ENCODE results near the gene DDX47. TPM values are rescaled to one million over a fixed set of nuclear protein-coding genes. Genes with fewer than 3 reads are reported as not detected.

DDX47 gene
- total RNA-seq, 4 donors from 2014 or later: 32.6 to 70.9 (median 36.5) TPM

DNA sequence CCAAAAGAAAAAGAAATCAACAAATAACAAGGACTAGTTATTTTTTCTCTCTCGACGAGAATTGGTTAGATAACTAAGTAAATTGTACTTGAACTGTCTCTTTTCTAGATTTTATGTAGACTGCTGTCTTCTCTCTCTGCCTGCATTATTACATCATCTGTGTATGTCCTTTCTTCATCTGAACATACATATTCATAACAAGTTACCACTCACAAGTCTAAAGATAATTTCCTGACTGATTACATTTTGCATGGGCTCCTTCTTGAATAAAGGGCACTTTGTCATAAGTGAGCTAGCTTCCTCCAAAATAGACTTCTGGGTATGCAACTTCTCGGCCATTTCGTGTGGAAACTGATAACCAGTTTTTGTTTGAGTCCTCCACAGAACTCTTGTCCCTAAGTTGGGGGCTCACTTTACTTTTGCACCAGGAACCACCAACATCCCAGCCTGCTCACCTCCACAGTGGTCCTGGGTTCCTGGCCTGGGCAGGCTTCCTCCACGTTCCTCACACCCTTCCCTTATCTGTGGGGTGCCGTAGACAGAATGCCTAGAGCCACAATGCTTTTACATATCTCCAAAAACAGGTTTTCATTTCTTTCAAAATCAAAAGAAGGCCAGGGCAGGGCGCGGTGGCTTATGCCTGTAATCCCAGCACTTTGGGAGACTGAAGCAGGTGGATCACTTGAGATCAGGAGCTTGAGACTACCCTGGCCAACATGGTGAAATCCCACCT, 6.2 kb upstream of the DDX47 start:
- TF ChIP-seq, protein P1, sequence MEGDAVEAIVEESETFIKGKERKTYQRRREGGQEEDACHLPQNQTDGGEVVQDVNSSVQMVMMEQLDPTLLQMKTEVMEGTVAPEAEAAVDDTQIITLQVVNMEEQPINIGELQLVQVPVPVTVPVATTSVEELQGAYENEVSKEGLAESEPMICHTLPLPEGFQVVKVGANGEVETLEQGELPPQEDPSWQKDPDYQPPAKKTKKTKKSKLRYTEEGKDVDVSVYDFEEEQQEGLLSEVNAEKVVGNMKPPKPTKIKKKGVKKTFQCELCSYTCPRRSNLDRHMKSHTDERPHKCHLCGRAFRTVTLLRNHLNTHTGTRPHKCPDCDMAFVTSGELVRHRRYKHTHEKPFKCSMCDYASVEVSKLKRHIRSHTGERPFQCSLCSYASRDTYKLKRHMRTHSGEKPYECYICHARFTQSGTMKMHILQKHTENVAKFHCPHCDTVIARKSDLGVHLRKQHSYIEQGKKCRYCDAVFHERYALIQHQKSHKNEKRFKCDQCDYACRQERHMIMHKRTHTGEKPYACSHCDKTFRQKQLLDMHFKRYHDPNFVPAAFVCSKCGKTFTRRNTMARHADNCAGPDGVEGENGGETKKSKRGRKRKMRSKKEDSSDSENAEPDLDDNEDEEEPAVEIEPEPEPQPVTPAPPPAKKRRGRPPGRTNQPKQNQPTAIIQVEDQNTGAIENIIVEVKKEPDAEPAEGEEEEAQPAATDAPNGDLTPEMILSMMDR (IDR thresholded peaks at IDR 0.05; ENCODE audit: low read depth): no peak

DNA sequence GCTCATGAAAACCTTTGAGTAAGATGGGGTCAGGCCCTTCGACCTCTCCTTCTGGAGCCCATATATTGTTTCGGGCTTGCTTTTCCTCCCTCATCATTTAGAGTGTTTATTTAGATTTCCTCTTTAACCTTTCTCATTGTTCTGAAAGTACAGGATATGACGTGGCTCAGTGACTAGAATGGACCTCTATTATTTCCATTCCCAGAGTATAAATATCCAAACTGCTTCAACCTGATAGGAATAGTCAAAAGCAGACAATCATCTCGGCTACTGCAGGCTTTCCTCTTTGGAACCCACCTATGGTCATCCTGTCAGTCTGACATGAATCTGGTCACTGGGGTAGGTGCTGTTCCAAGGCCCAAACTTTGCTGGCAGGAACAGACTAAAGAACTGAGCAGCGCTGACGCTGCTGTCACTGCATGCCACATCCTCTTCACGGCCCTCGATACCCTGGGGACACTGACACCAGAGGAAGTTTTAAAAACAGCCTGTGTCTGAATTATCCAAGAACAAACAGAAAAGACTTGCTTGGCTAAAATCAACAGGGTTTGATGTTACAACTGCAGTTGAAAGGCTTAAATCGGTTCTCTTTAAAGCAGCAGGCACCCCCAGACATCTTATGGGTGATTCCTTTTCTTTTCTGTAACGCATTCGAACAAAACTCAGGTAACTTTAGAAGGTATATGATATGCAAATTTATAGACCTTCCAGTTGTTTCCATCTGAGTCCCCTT, 5.0 kb upstream of the DDX47 start:
- TF ChIP-seq, protein P1 (IDR thresholded peaks at IDR 0.05; ENCODE audit: low read depth): no peak

DNA sequence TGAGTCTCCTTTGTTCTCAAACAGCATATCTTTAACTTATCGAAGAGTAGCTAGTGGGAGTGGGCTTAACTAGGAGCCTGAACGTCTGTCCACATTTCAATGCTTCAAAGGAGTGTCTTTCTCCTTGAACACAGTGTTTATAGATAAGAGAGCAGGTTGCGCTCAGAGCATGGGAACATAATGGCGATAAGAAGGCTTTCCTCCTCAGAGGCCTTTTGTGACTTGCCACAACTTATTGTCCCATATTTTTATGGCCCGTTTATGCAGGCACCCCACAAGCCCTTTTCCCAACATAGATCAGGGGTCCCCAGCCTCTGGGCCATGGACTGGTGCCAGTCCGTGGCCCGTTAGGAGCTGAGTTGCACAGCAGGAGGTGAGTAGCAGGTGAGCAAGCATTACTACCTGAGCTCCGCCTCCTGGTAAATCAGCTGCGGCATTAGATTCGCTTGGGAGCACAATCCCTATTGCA, 2.6 kb upstream of the DDX47 start:
- TF ChIP-seq, protein P1 (IDR thresholded peaks at IDR 0.05; ENCODE audit: low read depth): no peak

DNA sequence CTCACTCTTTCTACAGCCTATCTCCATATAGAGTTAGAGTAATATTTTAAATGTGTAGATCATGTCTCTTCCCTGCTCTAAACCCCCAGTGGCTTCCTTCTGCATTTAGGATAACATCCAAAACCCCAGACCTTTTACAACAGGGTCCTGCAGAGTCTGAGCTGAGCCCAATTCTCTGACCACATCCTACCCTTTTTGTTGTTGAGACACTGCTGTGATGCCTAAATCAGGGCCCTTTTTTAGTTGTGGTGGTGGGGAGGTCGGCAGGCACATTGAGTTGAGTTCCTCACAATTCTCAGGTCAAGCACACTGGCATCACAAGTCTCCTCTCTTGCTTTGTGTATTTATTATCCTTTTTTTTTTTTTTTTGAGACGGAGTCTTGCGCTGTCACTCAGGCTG, 1.8 kb upstream of the DDX47 start:
- TF ChIP-seq, protein P1 (IDR thresholded peaks at IDR 0.05; ENCODE audit: low read depth): no peak

DNA sequence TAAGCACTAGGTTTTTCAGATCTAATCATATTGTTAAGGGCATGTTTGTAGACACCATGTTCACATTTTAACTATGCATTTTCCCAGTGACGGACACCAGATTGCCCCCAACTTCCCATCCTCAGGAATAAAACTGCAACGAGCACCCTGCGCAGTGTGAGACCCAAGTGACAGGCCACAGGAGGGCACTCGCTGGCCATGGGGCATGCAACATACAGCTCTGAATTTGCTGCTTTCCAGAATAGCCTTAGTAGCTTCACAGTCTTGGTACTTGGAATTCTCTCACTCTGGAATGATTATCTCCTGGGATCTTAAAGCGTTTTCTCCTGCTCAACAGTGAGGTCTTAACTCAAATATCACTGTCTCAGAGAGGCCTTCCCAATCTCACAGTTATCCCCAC, 972 bp upstream of the DDX47 start:
- TF ChIP-seq, protein P1 (IDR thresholded peaks at IDR 0.05; ENCODE audit: low read depth): no peak

DNA sequence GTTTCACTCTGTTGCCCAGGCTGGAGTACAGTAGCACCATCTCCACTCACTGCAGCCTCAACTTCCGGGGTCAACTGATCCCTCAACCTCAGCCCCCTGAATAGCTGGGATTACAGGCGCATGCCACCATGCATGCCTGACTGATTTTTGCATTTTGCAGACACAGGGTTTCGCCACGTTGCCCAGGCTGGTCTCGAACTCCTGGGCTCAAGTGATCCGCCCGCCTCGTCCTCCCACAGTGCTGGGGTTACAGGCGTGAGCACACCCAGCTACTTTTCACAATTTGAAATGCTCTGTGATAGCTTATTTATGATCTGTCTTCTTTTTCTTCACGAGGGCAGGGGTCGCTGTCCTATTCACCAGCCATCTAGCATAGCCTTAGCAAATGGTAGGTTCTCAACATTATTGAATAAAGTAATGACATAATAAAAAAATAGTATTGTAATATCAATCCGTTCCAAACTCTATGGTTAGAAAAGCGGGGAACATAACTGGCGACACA, 477 bp upstream of the DDX47 start:
- TF ChIP-seq, protein P1 (IDR thresholded peaks at IDR 0.05; ENCODE audit: low read depth): no peak

DNA sequence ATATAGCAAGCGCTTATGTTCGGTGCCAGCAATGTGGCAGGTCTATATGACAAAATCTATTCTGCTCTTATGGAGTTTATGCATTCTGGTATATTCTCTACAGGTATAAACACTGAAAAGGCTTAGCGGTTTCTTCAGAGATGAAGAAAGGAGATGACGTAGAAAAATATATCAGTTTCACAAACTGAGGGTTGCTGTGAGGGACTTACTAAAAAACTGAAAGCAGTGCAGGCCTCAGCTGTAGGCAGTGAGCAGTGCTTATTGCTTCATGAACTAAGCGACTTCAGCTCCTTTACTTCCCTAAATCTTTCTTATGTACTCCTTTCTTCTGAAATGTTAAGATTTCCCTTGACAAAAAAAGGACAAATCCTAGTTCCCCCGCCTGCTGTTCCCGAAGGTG, 4.5 kb downstream of the DDX47 start:
- TF ChIP-seq, protein P1 (IDR thresholded peaks at IDR 0.05; ENCODE audit: low read depth): no peak
